HepG2 (cell line): ENCODE results near the gene KCTD4. TPM values are rescaled to one million over a fixed set of nuclear protein-coding genes. Genes with fewer than 3 reads are reported as not detected.

ENCODE experiments used
- ATAC-seq: fragments of 200-7000 bp; cut with Tn5 transposase; 3 replicates; pipeline ENCODE4 v1.9.1; 2020; ENCODE audit warnings: mild to moderate bottlenecking, moderate library complexity
- BruUV-seq: library from RNA; stranded (reverse); fragments of 400-500 nt; replicated peaks from 2 replicates; lab custom pipeline; 2021; lab: Mats Ljungman, UMichigan
- CTCF ChIA-PET: fragments of 300-600 bp; formaldehyde crosslinking; extraction: SDS; loops from one replicate; lab custom pipeline; 2021; ENCODE audit warnings: low total read pairs, inconsistent platforms, low intra/inter-chr PET ratio; lab: Yijun Ruan, JAX
- POLR2A ChIA-PET: fragments of 350-600 bp; sonication (Branson Sonifier 250); formaldehyde crosslinking; loops from one replicate; lab custom pipeline; 2020; ENCODE audit warnings: antibody characterized with exemption, inconsistent platforms; lab: Yijun Ruan, JAX
- DNase-seq: peaks from one replicate; pipeline ENCODE4 v3.0.0-alpha.2; 2015; ENCODE audit warnings: low spot score
- FAIRE-seq: peaks from 3 replicates; lab custom pipeline; 2011; peaks lifted over from hg19 to GRCh38; lab: Jason Lieb, UNC
- H2AFZ ChIP-seq: one replicate; pipeline ENCODE4 v1.6.1; 2011; ENCODE audit warnings: low read length, inconsistent platforms
- H3K27ac ChIP-seq: fragments of 300-600 bp; 3 replicates; pipeline ENCODE4 v1.8.0; 2011; ENCODE audit warnings: mixed run types, mild to moderate bottlenecking, mixed read lengths, low read length, inconsistent platforms; ENCODE audit not compliant: insufficient read depth; ENCODE audit errors: extremely low read length
- H3K27me3 ChIP-seq, 2 experiments: fragments of 200-600 bp in 1 of 2; 2 replicates in 1 of 2; 3 replicates in 1 of 2; pipeline versions ENCODE4 v1.6.0 to v1.8.0; 2011; ENCODE audit warnings: low read length in 2 of 2, mild to moderate bottlenecking in 2 of 2, moderate library complexity in 2 of 2, inconsistent platforms in 1 of 2; ENCODE audit not compliant: insufficient read depth in 2 of 2, control insufficient read depth in 1 of 2
- H3K36me3 ChIP-seq, 2 experiments: fragments of 200-600 bp in 1 of 2; replicated peaks in 1 of 2; 2 replicates in 1 of 2; 3 replicates in 1 of 2; pipeline versions ENCODE4 v1.5.1 to v1.8.0; 2011; ENCODE audit warnings: low read length in 2 of 2, inconsistent platforms in 1 of 2; ENCODE audit not compliant: insufficient read depth in 2 of 2, control insufficient read depth in 1 of 2
- H3K4me1 ChIP-seq: 2 replicates; pipeline ENCODE4 v1.5.1; 2012; ENCODE audit warnings: low read length, inconsistent platforms; ENCODE audit not compliant: insufficient read depth
- H3K4me2 ChIP-seq: 2 replicates; pipeline ENCODE4 v1.6.0; 2011; ENCODE audit warnings: low read depth, low read length, inconsistent platforms
- H3K4me3 ChIP-seq, 3 experiments: fragments of 200-600 bp in 1 of 3; sonication (generic), shearing (Covaris generic) in 1 of 3; replicated peaks in 1 of 3; 2 replicates each; pipeline ENCODE4 v1.5.1; 2011 to 2016; ENCODE audit warnings: low read length in 3 of 3, inconsistent platforms in 2 of 3, low read depth in 2 of 3, mild to moderate bottlenecking in 2 of 3, control low read depth in 1 of 3, mixed read lengths in 1 of 3; ENCODE audit not compliant: insufficient read depth in 1 of 3
- H3K79me2 ChIP-seq: one replicate; pipeline ENCODE4 v1.6.1; 2011; ENCODE audit warnings: low read length, inconsistent platforms; ENCODE audit not compliant: insufficient read depth
- H3K9ac ChIP-seq: 2 replicates; pipeline ENCODE4 v1.6.0; 2011; ENCODE audit warnings: mild to moderate bottlenecking, low read depth, low read length, inconsistent platforms; ENCODE audit not compliant: insufficient read depth
- H3K9me3 ChIP-seq: 2 replicates; pipeline ENCODE4 v1.5.1; 2012; ENCODE audit warnings: mild to moderate bottlenecking, low read length
- H4K20me1 ChIP-seq: 2 replicates; pipeline ENCODE4 v1.6.0; 2011; ENCODE audit warnings: inconsistent platforms, mild to moderate bottlenecking, low read length, moderate library complexity; ENCODE audit not compliant: insufficient read depth
- FOXJ3 ChIP-seq: sonication (generic); formaldehyde crosslinking; IDR thresholded peaks from 2 replicates; pipeline ENCODE4 v1.4.0; 2020; ENCODE audit warnings: missing genetic modification reagents, mild to moderate bottlenecking, borderline replicate concordance
- HMG20A ChIP-seq: IDR thresholded peaks from 2 replicates; pipeline ENCODE4 v1.6.1; 2016; ENCODE audit warnings: borderline replicate concordance
- MAFF ChIP-seq: IDR thresholded peaks from 2 replicates; pipeline ENCODE4 v1.6.1; 2011; ENCODE audit warnings: low read depth, low read length, improper control_type of control experiment
- MAFK ChIP-seq, 2 experiments: IDR thresholded peaks in 1 of 2; conservative IDR thresholded peaks in 1 of 2; 2 replicates each; pipeline ENCODE4 v1.6.1; 2011; ENCODE audit warnings: improper control_type of control experiment in 2 of 2, low read length in 2 of 2
- NKX3-1 ChIP-seq: sonication (generic); formaldehyde crosslinking; IDR thresholded peaks from 2 replicates; pipeline ENCODE4 v1.5.0; 2020; ENCODE audit warnings: missing genetic modification reagents
- PPARG ChIP-seq: conservative IDR thresholded peaks from 2 replicates; pipeline ENCODE4 v1.6.1; 2016; ENCODE audit warnings: missing biosample characterization, missing genetic modification reagents
- SOX6 ChIP-seq, 2 experiments: fragments of 450-650 bp in 1 of 2; sonication (generic) in 1 of 2; formaldehyde crosslinking in 1 of 2; IDR thresholded peaks; 2 replicates each; pipeline versions ENCODE4 v1.4.0 to v1.6.1; 2017 to 2020; ENCODE audit warnings: antibody characterized with exemption in 1 of 2, mild to moderate bottlenecking in 1 of 2, missing genetic modification reagents in 1 of 2
- ZKSCAN8 ChIP-seq: IDR thresholded peaks from 2 replicates; pipeline ENCODE4 v1.6.1; 2016; ENCODE audit warnings: borderline replicate concordance, missing genetic modification reagents, missing compliant biosample characterization
- ZSCAN9 ChIP-seq: IDR thresholded peaks from 2 replicates; pipeline ENCODE4 v1.6.1; 2016; ENCODE audit warnings: borderline replicate concordance
- WGBS: methylation state at CpG from one replicate; pipeline ENCODE4 v1.1.6; 2017; ENCODE audit warnings: low lambda C conversion rate; 5-methylcytosine and 5-hydroxymethylcytosine counted together
- in situ Hi-C: cut with HindIII; loops from 2 replicates; pipeline ENCODE4 v1.10.0; 2017; ENCODE audit warnings: low pct_unique_long_range_greater_than_20kb; ENCODE audit not compliant: extremely low pct_ligation_motif_present
- intact Hi-C: fragments of 100-400 bp; cut with micrococcal nuclease; formaldehyde crosslinking; loops from one replicate; pipeline ENCODE4 v1.10.0; 2022; ENCODE audit not compliant: unreplicated experiment
- polyA plus RNA-seq, 8 experiments: library from polyadenylated mRNA; depleted of rRNA in 3 of 8; stranded (reverse) in 7 of 8; unstranded in 1 of 8; fragments of >200 nt; fragmentation: Illumina TruSeq in 4 of 8; extraction: Trizol in 4 of 8; gene quantifications; 2 replicates each; pipeline versions ENCODE4 v1.2.1 to v1.2.3, GENCODE V29; 2011 to 2016; ENCODE audit warnings: low read depth in 4 of 8, missing spikeins in 1 of 8, mixed read lengths in 1 of 8; ENCODE audit not compliant: insufficient read depth in 1 of 8
- total RNA-seq, 5 experiments: library from RNA; depleted of rRNA; stranded (reverse); fragments of >200 nt; fragmentation: Illumina TruSeq; extraction: Trizol; gene quantifications; 2 replicates each; pipeline ENCODE4 v1.2.3, GENCODE V29; 2016; ENCODE audit warnings: low read depth in 1 of 5
- TF ChIP-seq, protein P1 (sequence below): sonication (generic); formaldehyde crosslinking; IDR thresholded peaks from 2 replicates; pipeline ENCODE4 v1.4.0; 2020; ENCODE audit warnings: missing genetic modification reagents
- TF ChIP-seq, protein P2 (sequence below): sonication (generic); formaldehyde crosslinking; IDR thresholded peaks from 2 replicates; pipeline ENCODE4 v1.4.0; 2020; ENCODE audit warnings: missing genetic modification reagents; ENCODE audit errors: not compliant biosample characterization

KCTD4 gene
- total and polyA plus RNA-seq, 2 of the 13 experiments (the other 11 are each of a cell fraction or from before 2014, with no cell fraction given): not detected

DNA sequence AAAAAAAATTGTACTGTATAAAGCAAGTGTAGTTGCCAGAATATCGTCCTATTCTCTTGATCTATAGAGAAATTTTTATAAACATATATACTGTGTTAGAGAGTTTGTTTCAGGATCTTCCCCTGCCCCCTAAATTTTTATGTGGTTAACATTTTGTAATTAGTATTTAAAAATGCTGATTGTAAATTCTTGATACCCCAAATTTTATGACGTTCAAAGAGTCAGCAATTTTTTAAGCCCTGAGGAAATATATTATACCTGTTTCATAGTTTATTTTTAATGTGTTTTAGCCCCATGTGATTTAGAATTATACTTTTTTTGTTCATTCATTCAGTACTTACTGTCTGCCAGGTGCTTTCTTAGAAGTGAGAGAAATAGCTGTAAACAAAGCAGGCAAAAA lies 7.3 kb upstream of the KCTD4 start:
- no peak overlapping the region for H3K27ac ChIP-seq
- H3K27me3 ChIP-seq: no peaks in the 10 kb centered on the region
- in situ Hi-C loops (no loop called here), intact Hi-C loops (no loop called here)
- H4K20me1 ChIP-seq: no peaks in the 10 kb centered on the region
- H3K4me3 ChIP-seq: no peak overlapping the region
- no peaks in the 10 kb centered on the region for H3K79me2 ChIP-seq
- H3K4me2 ChIP-seq: no peak overlapping the region
- CTCF ChIA-PET: no interaction called here
- BruUV-seq: no TSS peak
- no peak for FAIRE-seq
- no peaks in the 10 kb centered on the region for H3K4me1 ChIP-seq
- H2AFZ ChIP-seq: no peak overlapping the region
- 93% methylated on average over 2 of the region's 2 CpGs for WGBS
- H3K9ac ChIP-seq: no peak overlapping the region
- H3K36me3 ChIP-seq: peaks cover 2 to 19% of the 10 kb centered on the region in 2 experiments; a peak in 3 of 5 replicates
- no peaks in the 10 kb centered on the region for H3K9me3 ChIP-seq
- POLR2A ChIA-PET: interaction anchor here (0.7 kb wide), 1 partner anchor 34 kb away, joined by 3 read pairs; no protein-coding TSS in a partner anchor
- no peak for DNase-seq
- no peak for ATAC-seq
- TF ChIP-seq ZSCAN9 (CRISPR knock-in tag) (no peak), MAFK (conservative IDR thresholded peaks at IDR 0.05 in 1 of 2, IDR thresholded peaks at IDR 0.05 in 1 of 2; ENCODE audit: low read length in 2 of 2) (peak; percentile 19 to 72; a peak in 3 of 4 replicates), FOXJ3 (no peak), NKX3-1 (CRISPR knock-in tag) (no peak), ZKSCAN8 (no peak), SOX6 (IDR thresholded peaks at IDR 0.05) (no peak), SOX6 (CRISPR knock-in tag; IDR thresholded peaks at IDR 0.05) (no peak), PPARG (no peak), HMG20A (CRISPR knock-in tag) (no peak), MAFF (peak; percentile 73)
- TF ChIP-seq, protein P1, sequence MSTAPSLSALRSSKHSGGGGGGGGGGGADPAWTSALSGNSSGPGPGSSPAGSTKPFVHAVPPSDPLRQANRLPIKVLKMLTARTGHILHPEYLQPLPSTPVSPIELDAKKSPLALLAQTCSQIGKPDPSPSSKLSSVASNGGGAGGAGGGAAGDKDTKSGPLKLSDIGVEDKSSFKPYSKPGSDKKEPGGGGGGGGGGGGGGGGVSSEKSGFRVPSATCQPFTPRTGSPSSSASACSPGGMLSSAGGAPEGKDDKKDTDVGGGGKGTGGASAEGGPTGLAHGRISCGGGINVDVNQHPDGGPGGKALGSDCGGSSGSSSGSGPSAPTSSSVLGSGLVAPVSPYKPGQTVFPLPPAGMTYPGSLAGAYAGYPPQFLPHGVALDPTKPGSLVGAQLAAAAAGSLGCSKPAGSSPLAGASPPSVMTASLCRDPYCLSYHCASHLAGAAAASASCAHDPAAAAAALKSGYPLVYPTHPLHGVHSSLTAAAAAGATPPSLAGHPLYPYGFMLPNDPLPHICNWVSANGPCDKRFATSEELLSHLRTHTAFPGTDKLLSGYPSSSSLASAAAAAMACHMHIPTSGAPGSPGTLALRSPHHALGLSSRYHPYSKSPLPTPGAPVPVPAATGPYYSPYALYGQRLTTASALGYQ: no peak
- TF ChIP-seq, protein P2, sequence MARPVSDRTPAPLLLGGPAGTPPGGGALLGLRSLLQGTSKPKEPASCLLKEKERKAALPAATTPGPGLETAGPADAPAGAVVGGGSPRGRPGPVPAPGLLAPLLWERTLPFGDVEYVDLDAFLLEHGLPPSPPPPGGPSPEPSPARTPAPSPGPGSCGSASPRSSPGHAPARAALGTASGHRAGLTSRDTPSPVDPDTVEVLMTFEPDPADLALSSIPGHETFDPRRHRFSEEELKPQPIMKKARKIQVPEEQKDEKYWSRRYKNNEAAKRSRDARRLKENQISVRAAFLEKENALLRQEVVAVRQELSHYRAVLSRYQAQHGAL: no peak
